GM23338 (cell line): ENCODE measurements around the gene DCST1. TPM values are rescaled to one million over a fixed set of nuclear protein-coding genes. Genes with fewer than 3 reads are reported as not detected.
A peak's percentile ranks its signal among the peaks of the same experiment; 100 is the strongest.

ENCODE experiments used
- ATAC-seq: fragments of 200-7000 bp; cut with Tn5 transposase; 3 replicates; pipeline ENCODE4 v1.9.1; 2020
- DNase-seq: peaks from one replicate; pipeline ENCODE4 v3.0.0-alpha.2; 2015; ENCODE audit warnings: low spot score
- H2AFZ ChIP-seq: fragments of 200-600 bp; sonication (generic); 2 replicates; pipeline ENCODE4 v1.8.0; 2016; ENCODE audit warnings: antibody characterized with exemption, mild to moderate bottlenecking, moderate library complexity
- H3F3A ChIP-seq: fragments of 200-600 bp; sonication (generic); replicated peaks from 2 replicates; pipeline ENCODE4 v1.8.0; 2017; ENCODE audit warnings: antibody characterized with exemption, mixed run types, low read depth
- H3K27ac ChIP-seq: fragments of 200-600 bp; sonication (generic); 2 replicates; pipeline ENCODE4 v1.6.1; 2016; ENCODE audit warnings: low read depth
- H3K27me3 ChIP-seq: fragments of 200-600 bp; sonication (generic); 2 replicates; pipeline ENCODE4 v1.8.0; 2016; ENCODE audit warnings: mild to moderate bottlenecking, mixed run types, moderate library complexity; ENCODE audit not compliant: insufficient read depth
- H3K36me3 ChIP-seq: fragments of 200-600 bp; sonication (generic); 2 replicates; pipeline ENCODE4 v1.8.0; 2016; ENCODE audit warnings: mild to moderate bottlenecking; ENCODE audit not compliant: insufficient read depth
- H3K4me1 ChIP-seq: fragments of 200-600 bp; sonication (generic); 2 replicates; pipeline ENCODE4 v1.8.0; 2016; ENCODE audit warnings: mild to moderate bottlenecking, moderate library complexity; ENCODE audit not compliant: insufficient read depth
- H3K4me2 ChIP-seq: fragments of 200-600 bp; sonication (generic); 2 replicates; pipeline ENCODE4 v1.7.1; 2017; ENCODE audit warnings: mixed run types
- H3K4me3 ChIP-seq: fragments of 200-600 bp; sonication (generic); 2 replicates; pipeline ENCODE4 v1.6.1; 2016; ENCODE audit warnings: mixed run types
- H3K79me2 ChIP-seq: fragments of 200-600 bp; sonication (generic); replicated peaks from 2 replicates; pipeline ENCODE4 v1.8.0; 2017; ENCODE audit warnings: mild to moderate bottlenecking; ENCODE audit not compliant: insufficient read depth
- H3K9me2 ChIP-seq: fragments of 200-600 bp; sonication (generic); 2 replicates; pipeline ENCODE4 v1.8.0; 2017; ENCODE audit not compliant: insufficient read depth
- H4K20me1 ChIP-seq: fragments of 200-600 bp; sonication (generic); replicated peaks from 2 replicates; pipeline ENCODE4 v1.8.0; 2017; ENCODE audit warnings: mild to moderate bottlenecking; ENCODE audit not compliant: insufficient read depth
- H3K27ac Mint-ChIP-seq: 2 replicates; pipeline ENCODE4 v1.8.0; 2020; ENCODE audit warnings: inconsistent platforms, mild to moderate bottlenecking, moderate library complexity, mixed read lengths
- H3K27me3 Mint-ChIP-seq: 3 replicates; pipeline ENCODE4 v1.8.0; 2022; ENCODE audit warnings: low read depth, mild to moderate bottlenecking, moderate library complexity, mixed read lengths, inconsistent platforms; ENCODE audit not compliant: insufficient read depth, poor library complexity
- H3K36me3 Mint-ChIP-seq: 3 replicates; pipeline ENCODE4 v1.8.0; 2021; ENCODE audit warnings: low read depth, mild to moderate bottlenecking, inconsistent platforms, moderate library complexity, mixed read lengths
- H3K4me1 Mint-ChIP-seq: 3 replicates; pipeline ENCODE4 v1.8.0; 2020; ENCODE audit warnings: mild to moderate bottlenecking, inconsistent platforms, mixed read lengths
- H3K4me3 Mint-ChIP-seq: 3 replicates; pipeline ENCODE4 v1.8.0; 2021; ENCODE audit warnings: moderate library complexity, mild to moderate bottlenecking, inconsistent platforms, mixed read lengths
- H3K9me3 Mint-ChIP-seq: 3 replicates; pipeline ENCODE4 v1.8.0; 2020; ENCODE audit warnings: moderate library complexity, mild to moderate bottlenecking, inconsistent platforms, mixed read lengths
- CREB1 ChIP-seq: fragments of 250-450 bp; sonication (Bioruptor Pico); IDR thresholded peaks from 2 replicates; pipeline ENCODE4 v1.5.0; 2020; ENCODE audit warnings: low read depth, mild to moderate bottlenecking, moderate library complexity
- EZH2phosphoT487 ChIP-seq: fragments of 200-600 bp; sonication (generic); IDR thresholded peaks from one replicate; pipeline ENCODE4 v1.8.1; 2018; ENCODE audit warnings: antibody characterized with exemption; ENCODE audit not compliant: unreplicated experiment
- JUNB ChIP-seq: IDR thresholded peaks from one replicate; pipeline ENCODE4 v1.6.1; 2016; ENCODE audit warnings: antibody characterized with exemption; ENCODE audit not compliant: unreplicated experiment
- NANOG ChIP-seq: IDR thresholded peaks from 2 replicates; pipeline ENCODE4 v1.6.1; 2016; ENCODE audit warnings: antibody characterized with exemption, borderline replicate concordance
- POLR2AphosphoS5 ChIP-seq: IDR thresholded peaks from 2 replicates; pipeline ENCODE4 v1.6.1; 2016; ENCODE audit warnings: antibody characterized with exemption, low read depth
- ZNF114 ChIP-seq: fragments of 250-450 bp; sonication (Bioruptor Pico); IDR thresholded peaks from 2 replicates; pipeline ENCODE4 v1.5.0; 2020; ENCODE audit warnings: mild to moderate bottlenecking, moderate library complexity
- ZNF331 ChIP-seq: fragments of 250-450 bp; sonication (Bioruptor Pico); IDR thresholded peaks from 2 replicates; pipeline ENCODE4 v1.5.0; 2020; ENCODE audit warnings: low read depth, mild to moderate bottlenecking, moderate library complexity
- polyA plus RNA-seq: library from polyadenylated mRNA; unstranded; fragments of >200 nt; fragmentation: Nextera tagmentation; extraction: Ambion mirVana; gene quantifications from 2 replicates; pipeline ENCODE4 v1.2.1, GENCODE V29; 2016
- total RNA-seq: library from RNA; depleted of rRNA; stranded (reverse); fragments of >200 nt; shearing (Covaris generic); gene quantifications from 2 replicates; pipeline ENCODE4 v1.2.3, GENCODE V29; 2014
- TF ChIP-seq, protein P1 (sequence below): IDR thresholded peaks from one replicate; pipeline ENCODE4 v1.6.1; 2018; ENCODE audit warnings: antibody characterized with exemption; ENCODE audit not compliant: unreplicated experiment
- TF ChIP-seq, protein P2 (sequence below), 2 experiments: fragments of 200-600 bp in 1 of 2; sonication (generic) in 1 of 2; conservative IDR thresholded peaks; 2 replicates each; pipeline versions ENCODE4 v1.5.1 to v1.6.1; 2016 to 2017; ENCODE audit warnings: antibody characterized with exemption in 2 of 2, low read depth in 2 of 2, mild to moderate bottlenecking in 2 of 2, moderate library complexity in 1 of 2
- TF ChIP-seq, protein P3 (sequence below): fragments of 250-450 bp; sonication (Bioruptor Pico); IDR thresholded peaks from 2 replicates; pipeline ENCODE4 v1.5.0; 2020; ENCODE audit warnings: mild to moderate bottlenecking, moderate library complexity

The DCST1 gene
- total and polyA plus RNA-seq, 2 experiments from 2014 or later: not detected

DNA sequence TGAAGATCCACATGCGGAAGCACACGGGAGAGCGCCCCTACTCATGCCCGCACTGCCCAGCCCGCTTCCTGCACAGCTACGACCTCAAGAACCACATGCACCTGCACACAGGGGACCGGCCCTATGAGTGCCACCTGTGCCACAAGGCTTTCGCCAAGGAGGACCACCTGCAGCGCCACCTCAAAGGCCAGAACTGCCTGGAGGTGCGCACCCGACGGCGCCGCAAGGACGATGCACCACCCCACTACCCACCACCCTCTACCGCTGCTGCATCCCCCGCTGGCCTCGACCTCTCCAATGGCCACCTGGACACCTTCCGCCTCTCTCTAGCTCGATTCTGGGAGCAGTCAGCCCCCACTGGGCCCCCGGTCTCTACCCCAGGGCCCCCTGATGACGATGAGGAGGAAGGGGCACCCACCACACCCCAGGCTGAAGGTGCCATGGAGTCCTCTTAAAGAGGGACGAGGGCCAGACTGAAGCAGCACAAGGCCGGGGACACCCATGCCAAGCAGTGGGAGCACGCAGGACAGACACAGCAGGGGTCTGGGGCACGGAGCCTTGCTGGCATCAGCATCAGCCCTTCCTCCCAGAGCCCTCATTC lies 17.3 kb upstream of the DCST1 start:
- Histone ChIP-seq H4K20me1 (peaks cover 6% of the 10 kb centered on the region; the same call in 1 of the 2 replicates), H3K4me3 (peak overlapping the region; percentile 66), H3K4me2 (peak overlapping the region; percentile 81), H3K9me2 (no peaks in the 10 kb centered on the region), H3K79me2 (peaks cover 5% of the 10 kb centered on the region), H3K4me1 (peaks cover 32% of the 10 kb centered on the region), H3K36me3 (no peaks in the 10 kb centered on the region), H3F3A (0 out of 2 replicates have a peak, but pooled peaks cover 3% of the 10 kb centered on the region), H2AFZ (no peak overlapping the region), H3K27me3 (no peaks in the 10 kb centered on the region), H3K27ac (peak overlapping the region; percentile 94; the same call in 1 of the 2 replicates)
- Mint-ChIP-seq H3K27me3 (peaks cover 23% of the 10 kb centered on the region), H3K27ac (peak overlapping the region; percentile 98), H3K36me3 (peaks cover 34% of the 10 kb centered on the region), H3K4me3 (peak overlapping the region; percentile 48; the same call in 2 of the 3 replicates), H3K9me3 (no peaks in the 10 kb centered on the region), H3K4me1 (peaks cover 52% of the 10 kb centered on the region)
- ATAC-seq: no peak
- TF ChIP-seq CREB1 (no peak), EZH2phosphoT487 (no peak), POLR2AphosphoS5 (no peak), NANOG (no peak), ZNF331 (no peak), ZNF114 (CRISPR knock-in tag) (no peak), JUNB (no peak)
- TF ChIP-seq, protein P1, sequence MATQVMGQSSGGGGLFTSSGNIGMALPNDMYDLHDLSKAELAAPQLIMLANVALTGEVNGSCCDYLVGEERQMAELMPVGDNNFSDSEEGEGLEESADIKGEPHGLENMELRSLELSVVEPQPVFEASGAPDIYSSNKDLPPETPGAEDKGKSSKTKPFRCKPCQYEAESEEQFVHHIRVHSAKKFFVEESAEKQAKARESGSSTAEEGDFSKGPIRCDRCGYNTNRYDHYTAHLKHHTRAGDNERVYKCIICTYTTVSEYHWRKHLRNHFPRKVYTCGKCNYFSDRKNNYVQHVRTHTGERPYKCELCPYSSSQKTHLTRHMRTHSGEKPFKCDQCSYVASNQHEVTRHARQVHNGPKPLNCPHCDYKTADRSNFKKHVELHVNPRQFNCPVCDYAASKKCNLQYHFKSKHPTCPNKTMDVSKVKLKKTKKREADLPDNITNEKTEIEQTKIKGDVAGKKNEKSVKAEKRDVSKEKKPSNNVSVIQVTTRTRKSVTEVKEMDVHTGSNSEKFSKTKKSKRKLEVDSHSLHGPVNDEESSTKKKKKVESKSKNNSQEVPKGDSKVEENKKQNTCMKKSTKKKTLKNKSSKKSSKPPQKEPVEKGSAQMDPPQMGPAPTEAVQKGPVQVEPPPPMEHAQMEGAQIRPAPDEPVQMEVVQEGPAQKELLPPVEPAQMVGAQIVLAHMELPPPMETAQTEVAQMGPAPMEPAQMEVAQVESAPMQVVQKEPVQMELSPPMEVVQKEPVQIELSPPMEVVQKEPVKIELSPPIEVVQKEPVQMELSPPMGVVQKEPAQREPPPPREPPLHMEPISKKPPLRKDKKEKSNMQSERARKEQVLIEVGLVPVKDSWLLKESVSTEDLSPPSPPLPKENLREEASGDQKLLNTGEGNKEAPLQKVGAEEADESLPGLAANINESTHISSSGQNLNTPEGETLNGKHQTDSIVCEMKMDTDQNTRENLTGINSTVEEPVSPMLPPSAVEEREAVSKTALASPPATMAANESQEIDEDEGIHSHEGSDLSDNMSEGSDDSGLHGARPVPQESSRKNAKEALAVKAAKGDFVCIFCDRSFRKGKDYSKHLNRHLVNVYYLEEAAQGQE: no peak
- TF ChIP-seq, protein P2, sequence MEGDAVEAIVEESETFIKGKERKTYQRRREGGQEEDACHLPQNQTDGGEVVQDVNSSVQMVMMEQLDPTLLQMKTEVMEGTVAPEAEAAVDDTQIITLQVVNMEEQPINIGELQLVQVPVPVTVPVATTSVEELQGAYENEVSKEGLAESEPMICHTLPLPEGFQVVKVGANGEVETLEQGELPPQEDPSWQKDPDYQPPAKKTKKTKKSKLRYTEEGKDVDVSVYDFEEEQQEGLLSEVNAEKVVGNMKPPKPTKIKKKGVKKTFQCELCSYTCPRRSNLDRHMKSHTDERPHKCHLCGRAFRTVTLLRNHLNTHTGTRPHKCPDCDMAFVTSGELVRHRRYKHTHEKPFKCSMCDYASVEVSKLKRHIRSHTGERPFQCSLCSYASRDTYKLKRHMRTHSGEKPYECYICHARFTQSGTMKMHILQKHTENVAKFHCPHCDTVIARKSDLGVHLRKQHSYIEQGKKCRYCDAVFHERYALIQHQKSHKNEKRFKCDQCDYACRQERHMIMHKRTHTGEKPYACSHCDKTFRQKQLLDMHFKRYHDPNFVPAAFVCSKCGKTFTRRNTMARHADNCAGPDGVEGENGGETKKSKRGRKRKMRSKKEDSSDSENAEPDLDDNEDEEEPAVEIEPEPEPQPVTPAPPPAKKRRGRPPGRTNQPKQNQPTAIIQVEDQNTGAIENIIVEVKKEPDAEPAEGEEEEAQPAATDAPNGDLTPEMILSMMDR (conservative IDR thresholded peaks at IDR 0.05; ENCODE audit: low read depth in 2 of 2): no peak
- TF ChIP-seq, protein P3, sequence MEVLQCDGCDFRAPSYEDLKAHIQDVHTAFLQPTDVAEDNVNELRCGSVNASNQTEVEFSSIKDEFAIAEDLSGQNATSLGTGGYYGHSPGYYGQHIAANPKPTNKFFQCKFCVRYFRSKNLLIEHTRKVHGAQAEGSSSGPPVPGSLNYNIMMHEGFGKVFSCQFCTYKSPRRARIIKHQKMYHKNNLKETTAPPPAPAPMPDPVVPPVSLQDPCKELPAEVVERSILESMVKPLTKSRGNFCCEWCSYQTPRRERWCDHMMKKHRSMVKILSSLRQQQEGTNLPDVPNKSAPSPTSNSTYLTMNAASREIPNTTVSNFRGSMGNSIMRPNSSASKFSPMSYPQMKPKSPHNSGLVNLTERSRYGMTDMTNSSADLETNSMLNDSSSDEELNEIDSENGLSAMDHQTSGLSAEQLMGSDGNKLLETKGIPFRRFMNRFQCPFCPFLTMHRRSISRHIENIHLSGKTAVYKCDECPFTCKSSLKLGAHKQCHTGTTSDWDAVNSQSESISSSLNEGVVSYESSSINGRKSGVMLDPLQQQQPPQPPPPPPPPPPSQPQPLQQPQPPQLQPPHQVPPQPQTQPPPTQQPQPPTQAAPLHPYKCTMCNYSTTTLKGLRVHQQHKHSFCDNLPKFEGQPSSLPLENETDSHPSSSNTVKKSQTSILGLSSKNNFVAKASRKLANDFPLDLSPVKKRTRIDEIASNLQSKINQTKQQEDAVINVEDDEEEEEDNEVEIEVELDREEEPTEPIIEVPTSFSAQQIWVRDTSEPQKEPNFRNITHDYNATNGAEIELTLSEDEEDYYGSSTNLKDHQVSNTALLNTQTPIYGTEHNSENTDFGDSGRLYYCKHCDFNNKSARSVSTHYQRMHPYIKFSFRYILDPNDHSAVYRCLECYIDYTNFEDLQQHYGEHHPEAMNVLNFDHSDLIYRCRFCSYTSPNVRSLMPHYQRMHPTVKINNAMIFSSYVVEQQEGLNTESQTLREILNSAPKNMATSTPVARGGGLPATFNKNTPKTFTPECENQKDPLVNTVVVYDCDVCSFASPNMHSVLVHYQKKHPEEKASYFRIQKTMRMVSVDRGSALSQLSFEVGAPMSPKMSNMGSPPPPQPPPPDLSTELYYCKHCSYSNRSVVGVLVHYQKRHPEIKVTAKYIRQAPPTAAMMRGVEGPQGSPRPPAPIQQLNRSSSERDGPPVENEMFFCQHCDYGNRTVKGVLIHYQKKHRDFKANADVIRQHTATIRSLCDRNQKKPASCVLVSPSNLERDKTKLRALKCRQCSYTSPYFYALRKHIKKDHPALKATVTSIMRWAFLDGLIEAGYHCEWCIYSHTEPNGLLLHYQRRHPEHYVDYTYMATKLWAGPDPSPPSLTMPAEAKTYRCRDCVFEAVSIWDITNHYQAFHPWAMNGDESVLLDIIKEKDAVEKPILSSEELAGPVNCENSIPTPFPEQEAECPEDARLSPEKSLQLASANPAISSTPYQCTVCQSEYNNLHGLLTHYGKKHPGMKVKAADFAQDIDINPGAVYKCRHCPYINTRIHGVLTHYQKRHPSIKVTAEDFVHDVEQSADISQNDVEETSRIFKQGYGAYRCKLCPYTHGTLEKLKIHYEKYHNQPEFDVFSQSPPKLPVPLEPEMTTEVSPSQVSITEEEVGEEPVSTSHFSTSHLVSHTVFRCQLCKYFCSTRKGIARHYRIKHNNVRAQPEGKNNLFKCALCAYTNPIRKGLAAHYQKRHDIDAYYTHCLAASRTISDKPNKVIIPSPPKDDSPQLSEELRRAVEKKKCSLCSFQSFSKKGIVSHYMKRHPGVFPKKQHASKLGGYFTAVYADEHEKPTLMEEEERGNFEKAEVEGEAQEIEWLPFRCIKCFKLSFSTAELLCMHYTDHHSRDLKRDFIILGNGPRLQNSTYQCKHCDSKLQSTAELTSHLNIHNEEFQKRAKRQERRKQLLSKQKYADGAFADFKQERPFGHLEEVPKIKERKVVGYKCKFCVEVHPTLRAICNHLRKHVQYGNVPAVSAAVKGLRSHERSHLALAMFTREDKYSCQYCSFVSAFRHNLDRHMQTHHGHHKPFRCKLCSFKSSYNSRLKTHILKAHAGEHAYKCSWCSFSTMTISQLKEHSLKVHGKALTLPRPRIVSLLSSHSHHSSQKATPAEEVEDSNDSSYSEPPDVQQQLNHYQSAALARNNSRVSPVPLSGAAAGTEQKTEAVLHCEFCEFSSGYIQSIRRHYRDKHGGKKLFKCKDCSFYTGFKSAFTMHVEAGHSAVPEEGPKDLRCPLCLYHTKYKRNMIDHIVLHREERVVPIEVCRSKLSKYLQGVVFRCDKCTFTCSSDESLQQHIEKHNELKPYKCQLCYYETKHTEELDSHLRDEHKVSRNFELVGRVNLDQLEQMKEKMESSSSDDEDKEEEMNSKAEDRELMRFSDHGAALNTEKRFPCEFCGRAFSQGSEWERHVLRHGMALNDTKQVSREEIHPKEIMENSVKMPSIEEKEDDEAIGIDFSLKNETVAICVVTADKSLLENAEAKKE (CRISPR knock-in tag): no peak
- no peak for DNase-seq
